HG02852 (cell line): ENCODE results near the gene ISCU.
"Not testable (repeated sequence)": the region's sequence is repeated elsewhere in the genome, so short reads cannot be mapped to it uniquely, and the experiment has no call there.

Experiments
- ATAC-seq: cut with Tn5 transposase; IDR thresholded peaks from one replicate; pipeline ENCODE4 v1.9.1; 2021; ENCODE audit warnings: mild to moderate bottlenecking, moderate library complexity; ENCODE audit not compliant: unreplicated experiment

The ISCU gene

DNA sequence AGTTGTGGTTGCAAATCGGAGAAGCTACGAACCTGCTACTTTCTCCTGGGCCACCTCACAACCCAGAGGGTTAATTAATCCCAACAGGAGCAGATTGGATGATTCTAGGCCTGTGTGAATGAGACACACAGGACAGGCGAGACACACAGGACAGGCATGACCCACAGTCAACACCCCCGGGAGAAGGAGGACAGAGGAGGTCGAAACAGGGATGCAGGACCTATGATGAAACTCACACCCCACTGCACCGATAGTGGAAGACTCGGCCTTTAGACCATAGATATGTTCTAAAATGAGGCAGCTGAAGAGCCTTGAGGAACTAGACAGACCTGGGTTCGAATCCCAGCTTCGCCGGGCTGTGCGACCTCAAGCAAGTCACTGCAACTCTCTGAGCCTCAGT lies 23.9 kb downstream of the ISCU start:
- no peak for ATAC-seq

DNA sequence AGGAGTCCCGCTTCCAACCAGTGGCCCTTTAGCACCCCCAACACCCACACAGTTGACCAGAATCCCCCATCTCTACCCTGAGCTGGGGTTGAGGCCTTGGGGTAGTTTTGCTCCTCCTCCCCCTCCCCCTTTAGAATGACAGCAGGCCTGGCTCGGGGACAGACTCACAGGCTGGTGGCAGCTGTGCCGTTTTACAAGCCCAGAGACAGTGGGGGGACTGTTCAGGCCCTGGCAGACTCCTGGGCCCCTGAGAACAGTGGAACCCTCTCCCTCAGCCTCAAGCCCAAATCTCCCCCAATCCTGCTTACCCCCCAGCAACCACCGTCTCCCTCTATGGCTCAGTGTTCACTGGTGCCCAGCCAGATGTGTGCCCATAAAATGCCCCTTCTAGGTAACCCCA lies 25.4 kb downstream of the ISCU start:
- ATAC-seq, result no peak

DNA sequence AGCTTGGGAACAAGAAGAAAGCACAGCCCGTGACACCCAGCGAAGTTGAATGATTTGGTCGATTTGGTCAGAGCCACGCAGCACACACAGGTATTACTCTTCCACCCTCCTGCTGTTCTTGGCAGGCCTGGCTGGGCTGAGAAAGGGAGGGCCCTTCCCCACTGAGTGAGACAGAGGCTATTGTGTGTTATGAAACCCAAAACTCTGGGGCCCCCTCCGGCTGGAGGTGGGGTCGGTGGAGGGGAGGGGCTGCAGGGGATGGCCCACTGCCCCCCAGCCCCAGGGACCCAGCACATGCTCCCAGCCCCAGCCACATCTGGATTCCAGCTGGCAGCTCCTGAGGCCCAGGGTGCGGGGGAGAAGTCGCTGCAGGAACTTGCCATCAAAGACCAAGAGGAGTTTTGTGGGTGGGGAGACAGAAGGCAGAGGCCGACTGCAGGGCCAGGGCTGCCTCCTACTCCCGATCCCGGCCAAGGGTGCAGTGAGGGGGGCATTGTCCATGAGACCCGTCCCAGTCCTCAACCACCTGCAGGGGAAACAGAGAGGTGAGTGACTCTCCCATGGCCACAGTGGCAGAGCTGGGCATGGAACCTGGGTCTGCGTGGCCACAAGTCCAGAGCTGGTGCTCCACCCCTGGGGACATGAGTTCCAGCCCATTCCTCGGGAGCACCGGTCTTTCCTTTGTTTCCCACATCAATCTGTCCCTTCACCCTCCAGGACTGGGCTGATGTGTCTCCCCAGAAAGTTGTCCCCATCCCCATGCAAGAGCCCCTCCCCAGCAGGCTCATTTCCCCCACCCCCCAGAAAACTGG lies 26.8 kb downstream of the ISCU start:
- no peak for ATAC-seq

DNA sequence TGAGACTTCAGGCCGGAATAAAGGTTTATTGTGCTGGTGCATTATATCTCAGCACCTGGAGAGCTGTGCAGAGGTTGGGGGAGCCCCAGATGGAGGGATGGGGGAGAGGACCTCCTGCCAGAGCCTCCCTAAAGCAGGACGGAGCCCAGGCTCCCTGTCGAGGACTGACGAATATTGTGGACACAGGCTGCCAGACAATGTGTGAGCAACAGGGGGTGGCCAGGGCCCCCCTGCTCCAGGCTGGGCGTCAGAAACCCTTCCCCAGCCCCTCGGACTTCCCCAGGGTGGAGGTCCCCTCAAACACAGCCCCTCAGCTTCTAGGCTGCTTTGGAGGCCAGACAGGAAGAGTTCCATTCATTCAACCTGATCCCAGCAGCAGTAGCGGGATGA lies 27.4 kb downstream of the ISCU start:
- ATAC-seq, result no peak

DNA sequence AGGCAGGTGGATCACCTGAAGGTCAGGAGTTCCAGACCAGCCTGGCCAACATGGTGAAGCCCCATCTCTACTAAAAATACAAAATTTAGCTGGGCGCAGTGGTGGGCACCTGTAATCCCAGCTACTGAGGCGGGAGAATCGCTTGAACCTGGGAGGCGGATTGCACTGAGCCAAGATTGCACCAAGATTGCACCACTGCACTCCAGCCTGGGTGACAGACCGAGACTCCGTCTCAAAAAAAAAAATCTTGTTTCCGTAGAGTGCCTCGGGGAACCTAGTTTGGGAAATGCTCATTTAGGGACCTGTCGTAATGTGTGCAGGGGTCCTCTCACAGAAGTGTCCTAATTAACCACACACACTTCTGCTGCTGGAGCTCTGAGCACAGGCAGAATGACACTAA lies 28.1 kb downstream of the ISCU start:
- ATAC-seq, result not testable (repeated sequence)

DNA sequence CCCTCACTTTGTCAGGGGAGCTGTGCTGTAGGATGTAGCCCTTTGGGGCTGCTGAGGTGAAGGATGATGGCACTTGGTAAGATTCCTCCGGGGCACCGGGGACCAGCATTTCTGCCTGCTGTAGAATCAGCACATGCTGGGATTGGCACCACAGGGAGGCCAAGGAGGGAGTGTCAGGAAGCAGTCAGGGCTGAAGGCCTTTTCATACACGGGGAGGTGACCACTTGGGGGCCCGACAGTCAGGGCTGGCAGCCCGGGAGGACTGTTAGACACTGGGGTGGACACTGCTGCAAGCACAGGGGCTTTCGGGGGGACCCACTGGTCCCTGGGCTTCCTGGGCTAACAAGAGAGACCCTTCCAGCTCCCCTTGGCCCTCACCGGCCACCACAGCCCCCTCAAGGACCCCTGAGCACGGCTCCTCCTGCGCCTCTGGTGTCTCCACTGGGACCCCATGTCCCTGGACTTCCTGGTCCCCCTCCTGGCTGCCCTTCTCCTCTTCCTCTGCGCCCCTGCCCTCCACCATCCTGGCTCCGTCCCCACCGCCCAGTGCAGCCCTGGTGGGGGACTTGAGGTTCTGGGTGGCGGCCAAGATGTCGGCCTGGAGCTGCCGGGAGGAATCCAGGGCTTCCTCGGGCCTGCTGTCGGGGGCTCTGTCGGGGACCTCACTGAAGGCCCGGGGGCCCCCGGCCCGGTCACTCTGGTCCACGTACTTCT lies 29.0 kb downstream of the ISCU start:
- no peak for ATAC-seq

DNA sequence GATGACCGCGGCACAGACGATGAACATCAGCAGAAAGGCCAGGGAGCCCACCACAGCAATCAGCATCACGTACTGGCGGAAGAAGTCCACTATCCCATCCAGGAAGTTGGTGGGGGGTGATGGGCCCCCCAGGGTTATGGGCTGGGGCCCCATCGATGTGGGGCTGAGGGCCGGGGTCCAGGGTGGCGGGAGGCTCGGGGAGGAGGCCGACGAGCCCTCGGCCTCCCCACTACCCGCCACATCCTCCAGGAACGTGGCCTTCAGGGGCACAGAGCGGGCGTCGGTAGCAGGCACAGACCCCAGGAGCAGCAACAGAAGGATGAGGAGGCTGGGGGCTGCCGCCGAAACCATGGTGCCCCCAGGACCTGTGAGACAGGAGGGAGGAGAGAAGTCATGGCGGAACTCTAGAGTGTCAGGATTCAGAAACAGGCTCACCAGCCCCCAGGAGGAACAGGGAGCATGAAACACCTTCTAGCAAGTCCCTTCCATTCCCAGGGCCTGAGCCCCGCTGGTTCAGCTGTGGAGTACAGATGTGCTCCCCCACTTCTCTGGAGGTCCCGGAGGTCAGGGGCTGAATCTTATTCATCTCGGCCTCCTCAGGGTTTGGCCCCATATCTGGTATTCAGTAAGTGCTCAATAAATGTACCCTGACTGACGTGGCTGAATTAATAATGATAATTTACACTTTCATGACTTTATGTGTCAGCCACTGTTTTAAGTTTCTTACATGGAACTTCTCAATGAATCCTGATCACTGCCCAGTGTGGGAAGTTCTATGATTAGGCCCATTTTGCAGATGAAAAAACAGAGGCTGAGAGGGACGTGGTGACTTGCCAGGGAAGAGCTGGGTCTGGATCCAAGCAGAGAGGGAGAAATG lies 29.9 kb downstream of the ISCU start:
- ATAC-seq, result no peak

DNA sequence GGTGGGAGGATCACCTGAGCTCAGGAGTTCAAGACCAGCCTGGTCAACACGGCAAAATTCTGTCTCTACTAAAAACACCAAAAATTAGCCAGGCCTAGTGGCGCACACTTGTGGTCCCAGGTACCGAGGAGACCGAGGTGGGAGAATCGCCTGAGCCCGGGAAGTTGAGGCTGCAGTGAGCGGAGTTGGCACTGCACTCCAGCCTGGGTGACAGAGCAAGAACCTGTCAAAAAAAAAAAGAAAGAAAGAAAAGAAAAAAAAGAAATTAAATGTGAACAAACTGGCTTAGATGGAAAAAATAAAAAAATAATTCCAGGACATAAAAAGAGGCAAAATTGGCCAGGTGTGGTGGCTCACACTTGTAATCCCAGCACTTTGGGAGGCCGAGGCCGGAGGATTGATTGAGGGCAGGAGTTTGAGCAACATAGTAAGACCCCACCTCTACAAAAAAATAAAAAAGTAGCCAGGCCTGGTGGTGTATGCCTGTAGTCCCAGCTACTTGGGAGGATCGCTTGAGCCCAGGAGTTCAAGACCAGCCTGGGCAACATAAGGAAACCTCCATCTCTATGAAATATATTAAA lies 32.0 kb downstream of the ISCU start:
- ATAC-seq, result no peak

DNA sequence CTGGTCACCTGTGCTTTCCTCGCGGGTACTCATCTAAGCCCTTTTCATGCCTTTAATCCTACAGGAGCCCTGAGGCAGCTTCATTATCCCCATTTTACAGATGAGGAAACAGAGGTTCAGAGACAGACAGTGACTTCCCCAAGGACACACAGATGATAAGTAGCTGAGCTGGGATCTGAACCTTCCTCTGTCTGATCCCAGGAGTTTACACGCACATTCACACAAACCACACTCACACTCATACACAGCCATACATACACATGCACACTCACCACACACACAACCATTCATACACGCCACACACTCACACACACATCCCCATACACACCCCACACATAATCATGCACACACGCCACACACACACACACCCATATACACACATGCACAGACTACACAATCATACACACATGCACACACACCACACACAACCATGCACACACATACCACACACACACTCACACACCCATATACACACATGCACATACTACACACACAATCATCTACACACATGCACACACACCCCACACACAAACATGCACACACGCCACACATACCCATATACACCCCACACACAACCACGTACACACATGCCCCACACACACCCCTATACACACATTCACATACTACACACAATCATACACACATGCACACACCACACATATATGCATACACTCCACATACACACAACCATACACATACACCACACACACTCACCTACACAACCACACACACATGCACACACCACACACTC lies 32.7 kb downstream of the ISCU start:
- ATAC-seq, result no peak

DNA sequence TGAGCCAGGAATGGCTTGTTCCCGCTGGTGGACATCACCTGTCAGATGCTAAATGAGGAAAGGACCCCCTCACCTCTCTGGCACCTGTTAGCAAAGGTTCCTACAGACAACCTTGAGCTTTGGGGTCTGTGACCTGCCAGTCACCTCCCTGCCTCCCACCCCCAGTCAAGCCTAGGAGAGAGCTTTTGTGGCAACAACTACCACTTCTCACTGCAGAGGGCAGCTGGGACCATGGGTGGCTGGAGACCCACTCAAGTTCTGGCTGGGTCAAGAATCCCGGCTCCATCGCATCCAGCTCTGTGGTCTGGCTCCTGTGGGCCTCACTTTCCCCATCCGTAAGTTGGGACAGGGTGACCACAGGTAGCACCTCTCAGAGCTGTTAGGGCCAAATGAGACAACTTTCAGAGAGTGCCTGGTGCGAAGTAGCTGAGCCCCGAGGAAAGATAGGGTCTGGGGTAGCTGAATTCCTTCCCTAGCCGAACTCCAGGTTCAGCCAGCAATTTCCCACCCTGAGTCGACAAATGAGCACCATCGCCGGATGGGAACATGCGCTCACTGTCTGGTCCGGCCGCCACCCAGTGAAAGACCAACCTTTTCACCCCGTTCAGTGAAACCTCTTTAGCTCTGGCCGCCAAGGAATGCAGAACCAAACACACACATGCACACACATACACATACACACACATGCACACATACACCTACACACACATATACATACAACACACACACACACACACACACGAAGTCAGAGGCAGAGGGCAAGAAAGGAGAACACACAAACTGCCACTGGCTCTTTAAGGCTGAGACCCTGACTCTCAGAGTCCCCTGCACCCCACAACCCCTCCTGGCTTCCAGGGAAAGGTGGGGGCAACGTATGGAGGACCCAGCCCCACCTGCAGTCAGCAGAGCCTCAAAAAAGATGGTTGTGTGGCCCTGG lies 33.6 kb downstream of the ISCU start:
- no peak for ATAC-seq

DNA sequence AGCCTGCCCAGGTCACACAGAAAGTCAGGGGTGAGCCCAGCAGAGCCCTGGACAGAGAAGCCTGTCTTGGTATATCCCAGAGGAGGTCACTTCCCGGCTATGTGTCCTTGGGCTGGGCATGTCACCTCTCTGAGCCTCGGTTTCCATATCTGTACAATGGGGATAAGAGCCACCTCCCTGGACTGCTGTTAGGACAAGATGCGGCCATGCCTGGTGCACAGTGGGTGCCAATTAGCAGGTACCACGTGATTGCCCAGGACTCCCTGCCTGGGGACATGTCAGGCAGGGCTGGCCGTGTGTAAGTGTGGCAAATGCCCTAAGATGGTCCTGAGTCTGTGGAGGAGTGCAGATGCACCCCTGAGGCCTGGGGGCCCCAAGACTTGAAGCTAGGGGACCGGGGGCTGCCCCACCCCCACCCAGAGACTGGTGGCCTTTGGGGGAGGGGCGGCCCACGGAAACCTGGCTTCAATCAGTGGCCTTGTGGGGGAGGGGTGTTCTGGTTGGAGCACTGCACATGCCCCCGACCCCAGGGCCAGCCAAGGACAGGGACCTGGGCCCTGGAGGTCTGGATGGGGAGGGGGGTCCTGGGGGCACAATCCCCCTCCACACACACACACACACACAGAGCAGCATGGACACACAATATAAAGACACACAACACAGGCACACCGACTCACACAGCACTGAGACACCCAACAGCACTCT lies 34.6 kb downstream of the ISCU start:
- ATAC-seq, result no peak

DNA sequence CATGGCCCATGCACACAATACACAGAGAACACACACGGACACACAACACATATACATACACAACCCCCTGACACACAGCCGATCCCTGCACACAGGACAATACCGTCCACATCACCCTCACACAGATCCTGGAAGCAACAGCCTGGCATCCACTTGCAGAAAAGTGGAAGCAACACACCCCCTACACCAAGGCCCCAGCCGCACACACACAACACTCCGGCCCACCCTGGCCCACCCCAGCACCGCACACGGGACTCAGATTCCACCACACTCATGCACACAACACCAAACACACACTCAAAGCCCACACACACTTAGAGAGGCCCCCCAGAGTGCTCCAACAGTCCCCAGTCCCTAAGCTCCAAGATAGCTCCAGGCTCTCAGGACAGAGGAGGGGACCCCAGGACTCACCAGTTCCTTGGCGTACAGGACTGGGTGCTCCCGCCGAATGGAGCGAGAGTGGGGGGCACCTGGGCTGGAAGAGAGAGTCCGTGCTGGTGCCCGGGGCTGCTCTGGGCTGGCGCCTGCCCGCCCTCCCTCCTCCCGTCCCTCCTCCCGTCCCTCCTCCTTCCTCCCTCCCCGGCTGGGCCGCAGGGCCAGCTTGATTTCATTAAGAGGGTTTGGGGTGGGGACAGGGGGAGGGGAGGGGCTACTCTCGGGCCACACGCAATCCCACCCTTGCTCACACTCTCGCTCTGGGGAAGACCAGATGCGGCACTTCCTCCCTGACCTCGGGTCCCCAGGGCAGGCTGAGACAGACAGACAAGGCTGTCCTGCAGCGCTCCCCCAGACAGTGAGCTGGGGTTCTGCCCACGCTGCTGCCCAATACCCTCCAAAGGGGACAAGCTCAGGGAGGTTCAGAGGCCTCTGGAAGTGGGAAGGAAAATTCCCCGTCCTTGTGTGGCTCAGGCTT lies 35.4 kb downstream of the ISCU start, which contains the start of gene TMEM119:
TSS of gene TMEM119 (minus strand) at position 526 of the 913 bp plus-strand sequence. CDS start 5,701 bp downstream, outside the sequence.
- ATAC-seq, result no peak

DNA sequence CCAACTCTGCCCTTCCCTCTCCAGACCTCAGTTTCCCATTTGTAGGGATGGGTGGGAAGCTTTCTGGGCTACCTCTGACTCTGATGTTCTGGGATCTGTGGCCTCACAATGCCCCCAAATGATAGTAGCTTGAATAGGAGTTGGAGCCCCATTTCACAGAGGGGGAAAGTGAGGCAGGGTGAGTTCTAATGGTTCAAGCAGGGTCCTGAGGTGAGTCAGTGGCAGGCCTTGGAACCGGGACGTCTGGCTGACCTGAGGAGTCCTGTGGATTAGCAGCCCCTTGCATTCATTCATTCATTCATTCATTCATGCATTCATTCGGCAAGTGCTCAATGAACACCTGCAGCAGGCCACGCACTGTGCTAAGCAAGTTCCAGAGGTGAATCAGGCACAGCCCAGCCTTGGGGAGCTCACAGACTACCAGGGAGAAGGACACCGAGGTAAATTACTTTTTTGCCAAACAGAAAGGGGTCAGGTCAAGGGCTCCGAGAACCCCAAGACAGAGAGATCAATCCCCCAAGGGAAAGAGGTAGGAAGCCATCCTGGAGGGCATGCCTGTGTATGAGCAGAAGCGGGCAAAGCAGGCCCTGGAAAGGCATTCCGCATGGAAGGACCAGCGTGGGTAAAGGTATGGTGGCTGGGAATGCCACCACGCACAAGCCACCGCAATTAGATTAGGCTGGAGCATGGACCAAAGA lies 36.3 kb downstream of the ISCU start:
- no peak for ATAC-seq

DNA sequence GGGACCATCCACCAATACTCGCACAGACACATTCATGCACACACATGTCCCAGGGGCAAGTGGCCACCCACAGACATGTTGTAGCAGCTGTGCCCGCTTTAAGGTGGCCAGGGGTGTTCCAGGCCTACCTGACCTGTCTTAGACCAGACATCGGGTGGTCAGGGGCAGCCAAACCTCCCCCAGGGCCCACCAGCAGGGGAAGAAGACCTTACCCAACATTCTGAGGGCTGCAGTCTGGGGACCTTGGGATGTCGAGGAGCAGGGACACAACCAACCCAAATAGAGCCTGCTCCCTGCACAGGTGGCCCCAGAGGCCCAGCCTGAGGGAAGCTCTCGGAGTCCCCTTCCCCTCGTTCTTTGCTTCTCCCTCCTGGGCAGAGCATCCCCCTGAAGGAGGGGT lies 37.1 kb downstream of the ISCU start:
- no peak for ATAC-seq

DNA sequence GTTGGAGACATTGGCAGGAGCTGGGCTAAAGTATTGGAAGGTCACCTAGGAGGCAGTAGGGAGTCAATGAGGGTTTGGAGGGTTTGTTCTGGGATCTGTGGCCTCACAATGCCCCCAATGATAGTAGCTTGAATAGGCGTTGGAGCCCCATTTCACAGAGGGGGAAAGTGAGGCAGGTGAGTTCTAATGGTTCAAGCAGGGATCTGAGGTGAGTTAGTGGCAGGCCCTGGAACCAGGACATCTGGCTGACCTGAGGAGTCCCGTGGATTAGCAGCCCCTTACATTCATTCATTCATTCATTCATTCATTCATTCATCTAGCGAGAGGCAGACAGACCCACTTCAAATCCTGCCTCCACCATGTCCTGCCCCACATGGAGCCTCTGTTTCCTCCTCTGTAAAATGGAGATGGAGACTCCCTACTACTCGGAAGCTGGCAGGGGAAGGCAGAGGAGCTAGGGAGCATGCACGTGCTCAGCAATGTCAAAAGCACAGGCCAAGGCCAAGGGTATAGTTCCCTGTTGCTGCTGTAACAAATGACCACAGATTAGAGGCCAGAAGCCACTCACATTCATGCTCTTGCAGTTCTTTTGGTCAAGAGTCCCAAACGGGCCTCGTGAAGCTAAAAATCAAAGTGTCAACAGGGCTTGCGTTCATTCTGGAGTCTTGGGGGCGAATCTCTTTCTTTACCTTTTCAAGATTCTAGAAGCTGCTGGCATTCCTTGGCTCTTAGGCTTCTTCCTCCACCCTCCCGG lies 37.7 kb downstream of the ISCU start:
- no peak for ATAC-seq

DNA sequence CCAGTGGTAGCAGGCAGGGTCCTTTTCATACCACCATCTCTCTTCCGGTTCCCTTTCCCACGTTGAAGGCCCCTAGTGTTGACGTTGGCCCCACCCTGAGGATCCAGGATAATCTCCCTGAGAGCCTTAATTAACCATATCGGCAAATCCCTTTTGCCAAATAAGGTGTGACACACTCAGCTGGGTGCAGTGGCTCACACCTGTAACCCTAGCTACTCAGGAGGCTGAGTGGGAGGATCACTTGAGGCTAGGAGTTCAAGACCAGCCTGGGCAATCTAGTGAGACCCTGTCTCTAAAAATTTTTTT lies 38.3 kb downstream of the ISCU start:
- ATAC-seq, result no peak
